Inflammatory macrophage treated with lipopolysaccharide for 4 hours (primary cell): ENCODE data around the gene SPOCK1.

Source experiments
- DNase-seq: peaks from one replicate; pipeline ENCODE4 v3.0.0-alpha.2; 2020

SPOCK1 gene

DNA sequence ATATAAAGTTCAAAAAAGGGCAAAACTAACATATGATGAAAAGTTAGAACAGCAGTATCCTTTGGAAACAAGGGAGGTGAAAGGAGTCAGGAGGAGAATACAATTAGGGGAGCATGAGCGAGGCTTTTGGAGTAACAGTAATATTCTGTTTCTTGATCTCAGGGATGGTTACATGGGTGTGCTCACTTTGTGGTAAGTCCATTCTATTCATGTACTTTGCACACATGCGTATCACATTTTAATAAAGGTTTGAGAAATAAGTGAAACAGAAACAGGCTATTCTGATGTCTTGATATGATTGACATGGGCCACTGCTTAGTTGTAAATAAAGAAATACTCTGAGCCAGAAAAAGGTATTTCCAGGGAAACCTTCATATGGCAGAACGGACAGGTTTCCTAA, 208.8 kb downstream of the SPOCK1 start:
- DNase-seq, result no peak

- no peak for DNase-seq
Observed at GRCh38 chr5:137289856-137290255, 209.3 kb downstream of the SPOCK1 start.

DNA sequence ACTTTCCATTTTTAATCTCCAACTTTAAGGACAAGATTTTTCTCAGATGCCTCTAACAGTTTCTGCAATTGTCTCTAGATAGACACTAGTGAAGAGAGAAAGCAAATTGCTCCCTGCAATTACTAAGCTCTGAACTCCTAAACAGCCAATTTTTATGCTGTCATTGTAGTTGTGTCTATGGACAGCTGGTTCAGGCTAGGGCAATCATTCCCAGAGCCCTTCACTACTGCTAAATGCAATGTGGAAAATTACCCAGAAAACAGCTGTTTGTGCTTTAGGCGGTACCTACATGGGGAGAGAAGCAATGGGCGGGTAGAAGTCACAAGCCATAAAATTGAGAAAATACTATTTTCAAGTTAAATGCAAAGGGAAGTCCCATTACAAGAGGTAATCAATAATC, 211.6 kb downstream of the SPOCK1 start:
- no peak for DNase-seq

DNA sequence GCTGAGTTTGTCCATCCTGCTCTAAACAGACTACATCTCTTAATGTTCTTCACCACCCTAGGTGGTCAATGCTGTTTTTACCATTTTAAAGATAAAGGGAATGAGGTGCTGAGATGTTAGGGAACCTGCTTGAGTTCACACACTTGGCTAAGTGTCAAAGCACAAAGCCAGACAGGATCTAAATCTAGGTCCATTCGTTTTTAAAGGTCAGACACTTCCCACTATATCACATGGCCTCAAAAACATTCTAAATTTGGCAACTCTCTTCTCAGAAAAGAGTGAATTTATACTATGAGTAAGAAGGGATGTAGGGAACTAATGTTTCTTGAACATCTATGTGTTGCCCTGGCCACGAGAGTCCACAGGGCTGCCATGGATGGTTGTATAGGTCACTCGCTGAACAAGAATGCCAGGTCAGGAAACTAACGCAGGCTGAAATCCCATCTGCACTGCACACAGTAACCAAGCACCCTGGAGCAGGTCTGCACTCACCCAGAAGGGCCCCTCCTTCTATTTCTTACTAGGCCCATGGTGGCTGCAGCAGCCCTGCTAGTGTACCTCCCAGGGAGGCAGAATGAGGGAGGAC, 213.0 kb downstream of the SPOCK1 start:
- DNase-seq, result no peak

DNA sequence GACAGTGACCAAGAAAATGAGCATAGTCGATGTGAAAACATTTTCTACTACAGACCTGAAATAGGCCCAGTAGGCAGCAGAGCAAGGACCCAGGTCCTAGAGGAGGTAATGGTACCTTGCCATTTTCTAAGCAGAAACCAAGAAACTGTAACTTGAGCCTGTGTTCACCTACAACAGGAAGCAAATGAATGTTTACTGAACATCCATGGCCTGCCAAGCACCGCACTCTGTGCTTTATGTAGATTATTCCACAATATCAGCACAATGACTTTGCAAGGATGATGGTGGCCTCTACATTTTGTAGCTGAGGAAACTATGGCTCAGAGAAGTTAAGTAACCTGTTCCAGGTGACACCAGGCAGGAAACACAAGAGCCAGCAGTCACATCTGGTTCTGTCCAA, 215.3 kb downstream of the SPOCK1 start:
- no peak for DNase-seq

GRCh38 chr5:137282216-137282615, 216.9 kb downstream of the SPOCK1 start:
- no peak for DNase-seq

DNA sequence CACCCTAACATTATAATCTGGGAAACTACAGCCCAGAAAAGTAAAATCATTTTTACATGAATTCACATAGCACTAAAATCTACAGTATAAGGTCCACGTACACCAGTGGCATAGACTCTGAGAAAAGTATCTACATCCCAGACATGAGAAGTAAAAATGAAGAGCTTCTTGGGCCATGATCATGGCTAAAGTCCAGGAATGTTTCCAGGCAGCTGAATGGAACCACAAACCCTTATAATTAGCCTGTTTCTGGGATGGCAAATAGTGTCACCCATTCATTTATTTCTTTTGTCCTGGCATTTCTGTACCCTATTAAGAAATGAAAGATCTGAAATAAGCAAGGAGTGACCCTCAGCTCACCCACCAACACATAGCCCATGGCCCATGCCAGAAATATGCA, 217.9 kb downstream of the SPOCK1 start:
- no peak for DNase-seq

DNA sequence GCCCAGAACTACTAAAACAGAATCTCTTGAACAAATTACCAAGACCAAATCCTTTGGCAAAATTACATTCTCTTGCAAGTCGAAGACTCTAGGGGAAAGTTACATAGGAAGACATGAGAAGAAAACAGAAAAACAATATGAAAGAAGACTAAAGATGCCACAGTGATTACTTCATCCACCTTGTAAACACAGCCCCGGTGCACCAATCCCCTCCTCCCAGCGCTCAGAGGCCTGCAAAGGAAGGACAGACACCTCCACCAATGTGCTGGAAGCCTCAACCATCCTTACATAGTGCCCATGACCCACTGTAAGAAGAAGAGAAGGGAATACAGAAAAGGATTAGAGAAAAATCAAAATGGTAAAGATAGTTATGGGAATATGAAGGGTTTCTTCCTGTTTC, 218.5 kb downstream of the SPOCK1 start:
- no peak for DNase-seq

GRCh38 chr5:137279521-137280231, 219.4 kb downstream of the SPOCK1 start:
- DNase-seq, result no peak

GRCh38 chr5:137278476-137278875, 220.7 kb downstream of the SPOCK1 start:
- DNase-seq, result no peak

GRCh38 chr5:137275083-137275482, 224.0 kb downstream of the SPOCK1 start:
- no peak for DNase-seq

DNA sequence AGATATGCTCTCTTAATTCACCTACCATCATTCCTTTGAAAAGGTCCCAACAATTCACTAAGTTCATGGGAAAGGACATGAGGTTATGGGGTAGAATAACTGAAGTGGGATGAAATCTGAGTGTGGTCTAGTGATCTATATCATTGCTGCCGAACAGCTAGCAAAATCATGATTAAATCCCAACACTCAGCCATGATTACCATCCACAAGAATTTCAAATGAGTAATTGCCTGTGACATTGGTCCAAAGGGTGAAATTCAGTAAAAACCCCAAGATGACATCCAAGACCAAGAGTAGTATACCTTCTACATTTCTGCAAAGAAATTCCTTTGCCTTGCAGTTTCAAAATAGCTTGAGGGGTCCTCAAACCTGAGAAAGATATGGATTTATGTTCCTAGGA, 225.6 kb downstream of the SPOCK1 start:
- DNase-seq, result no peak

- no peak for DNase-seq
Observed at GRCh38 chr5:137272831-137273230, 226.3 kb downstream of the SPOCK1 start.

- DNase-seq, result no peak
Observed at GRCh38 chr5:137269946-137270345, 229.2 kb downstream of the SPOCK1 start.

- DNase-seq, result no peak
Observed at GRCh38 chr5:137269274-137269673, 229.9 kb downstream of the SPOCK1 start.

- DNase-seq, result no peak
Observed at GRCh38 chr5:137268646-137269045, 230.5 kb downstream of the SPOCK1 start.

- no peak for DNase-seq
Observed at GRCh38 chr5:137266186-137266585, 232.9 kb downstream of the SPOCK1 start.

DNA sequence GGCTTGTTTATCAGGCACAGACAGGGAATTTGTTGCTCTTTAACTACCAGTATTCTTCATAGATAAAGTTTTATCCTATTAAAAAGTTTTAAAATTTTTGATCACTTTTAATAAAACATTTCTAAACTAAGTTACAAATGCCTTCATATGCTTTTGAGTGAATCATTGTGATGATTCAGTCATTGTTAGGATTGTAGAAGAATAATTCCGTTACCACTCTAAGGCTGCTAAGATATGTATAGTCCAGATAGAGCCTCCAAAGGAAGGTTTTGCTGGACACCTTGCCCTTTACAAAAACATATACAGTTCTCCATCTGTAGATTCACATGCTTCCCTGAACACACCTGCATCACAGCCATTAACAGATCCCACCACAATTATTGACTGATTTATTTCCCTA, 233.7 kb downstream of the SPOCK1 start:
- no peak for DNase-seq

GRCh38 chr5:137264573-137264972, 234.6 kb downstream of the SPOCK1 start:
- no peak for DNase-seq

GRCh38 chr5:137264041-137264440, 235.1 kb downstream of the SPOCK1 start:
- DNase-seq, result no peak

GRCh38 chr5:137263371-137264005, 235.6 kb downstream of the SPOCK1 start:
- DNase-seq, result no peak

DNA sequence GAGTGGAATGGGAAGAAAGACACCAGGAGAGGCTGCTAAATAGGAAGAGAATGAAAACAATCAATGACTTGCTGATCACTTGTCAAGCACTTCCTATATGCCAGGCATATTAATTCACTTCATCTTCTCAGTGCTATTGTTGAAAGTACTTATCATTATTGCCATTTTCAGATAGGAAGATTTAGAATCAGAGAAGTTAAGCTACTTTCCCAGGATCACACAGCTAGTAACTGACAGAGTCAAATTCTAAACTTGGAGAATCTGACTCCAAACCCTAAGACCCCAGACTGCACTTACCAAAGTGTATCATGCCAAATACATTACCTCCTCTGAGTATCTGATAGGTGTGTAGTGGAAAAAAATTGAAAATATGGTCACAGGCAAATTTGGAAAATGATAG, 236.3 kb downstream of the SPOCK1 start:
- no peak for DNase-seq

GRCh38 chr5:137260820-137261695, 238.1 kb downstream of the SPOCK1 start:
- DNase-seq, result no peak
